HG03196 (cell line): ENCODE data around the gene ASS1.

ENCODE experiments used
- ATAC-seq: cut with Tn5 transposase; IDR thresholded peaks from one replicate; pipeline ENCODE4 v1.9.1; 2021; ENCODE audit not compliant: unreplicated experiment

Gene ASS1

GRCh38 chr9:130471411-130472183 lies 26.8 kb downstream of the ASS1 start:
- ATAC-seq, result no peak

DNA sequence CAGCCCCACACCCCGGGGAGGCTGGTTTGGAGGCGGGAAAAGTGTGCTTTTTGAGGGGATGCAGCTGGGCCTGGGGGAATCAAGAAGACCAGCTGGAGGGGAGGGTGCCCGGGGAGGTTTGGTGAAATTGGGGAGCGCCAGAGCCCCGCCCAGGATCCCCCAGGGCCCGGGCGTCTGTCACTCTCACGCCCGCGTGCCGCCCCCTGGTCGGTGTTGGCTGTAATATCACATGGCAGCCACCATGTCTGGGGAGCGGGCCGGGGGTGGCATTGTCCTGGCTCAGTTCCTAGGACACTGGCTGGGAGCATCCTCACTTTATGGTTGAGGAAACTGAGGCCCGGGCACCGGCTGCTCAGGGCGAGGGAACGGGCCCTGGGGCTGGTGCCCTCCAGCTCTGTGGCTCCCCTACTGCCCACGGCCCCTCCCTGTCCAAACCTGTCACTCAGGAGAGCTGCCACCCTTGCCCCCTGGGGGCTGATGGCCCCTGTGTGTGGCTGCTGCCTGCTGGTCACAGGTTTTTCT lies 27.5 kb downstream of the ASS1 start:
- ATAC-seq, result no peak

DNA sequence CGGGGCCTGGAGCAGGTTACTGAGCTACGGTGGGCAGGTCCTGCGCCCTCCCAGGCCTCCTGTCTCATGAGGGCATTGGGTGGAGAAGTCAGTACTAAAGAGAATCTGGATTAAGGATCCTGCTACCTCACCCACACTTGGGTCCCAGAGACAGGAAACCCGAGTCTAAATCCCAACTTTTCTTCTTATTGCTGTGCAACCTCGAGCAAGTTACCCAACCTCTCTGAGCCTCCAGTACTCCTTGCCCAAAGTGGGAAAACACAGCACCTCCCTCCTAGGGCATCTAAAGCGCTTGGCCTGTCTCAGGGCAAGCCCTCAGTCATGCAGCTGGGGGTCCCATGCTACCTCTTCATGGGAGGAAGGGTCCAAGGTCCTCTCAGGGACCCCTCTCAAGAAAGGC lies 28.2 kb downstream of the ASS1 start:
- no peak for ATAC-seq

GRCh38 chr9:130473566-130473965 lies 28.8 kb downstream of the ASS1 start:
- ATAC-seq, result no peak

DNA sequence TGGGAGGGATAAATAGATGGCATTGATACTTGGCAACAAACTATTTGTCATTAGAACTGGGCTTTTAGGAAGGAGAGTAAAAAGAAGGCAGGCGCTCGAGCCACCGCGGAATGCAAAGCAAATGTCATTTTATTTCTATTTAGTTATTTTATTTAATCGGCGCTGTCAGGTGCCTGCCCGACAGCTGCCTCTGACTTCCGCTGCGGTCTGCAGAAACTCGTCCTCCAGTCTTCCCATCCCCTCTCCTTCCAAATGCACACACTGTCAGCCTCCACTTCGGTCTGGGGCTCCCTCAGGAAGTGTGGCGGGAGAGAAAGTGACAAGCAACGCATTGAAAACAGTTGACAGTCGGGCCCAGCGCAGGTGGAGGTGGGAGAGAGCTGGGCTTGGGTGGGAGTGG lies 29.3 kb downstream of the ASS1 start:
- no peak for ATAC-seq

DNA sequence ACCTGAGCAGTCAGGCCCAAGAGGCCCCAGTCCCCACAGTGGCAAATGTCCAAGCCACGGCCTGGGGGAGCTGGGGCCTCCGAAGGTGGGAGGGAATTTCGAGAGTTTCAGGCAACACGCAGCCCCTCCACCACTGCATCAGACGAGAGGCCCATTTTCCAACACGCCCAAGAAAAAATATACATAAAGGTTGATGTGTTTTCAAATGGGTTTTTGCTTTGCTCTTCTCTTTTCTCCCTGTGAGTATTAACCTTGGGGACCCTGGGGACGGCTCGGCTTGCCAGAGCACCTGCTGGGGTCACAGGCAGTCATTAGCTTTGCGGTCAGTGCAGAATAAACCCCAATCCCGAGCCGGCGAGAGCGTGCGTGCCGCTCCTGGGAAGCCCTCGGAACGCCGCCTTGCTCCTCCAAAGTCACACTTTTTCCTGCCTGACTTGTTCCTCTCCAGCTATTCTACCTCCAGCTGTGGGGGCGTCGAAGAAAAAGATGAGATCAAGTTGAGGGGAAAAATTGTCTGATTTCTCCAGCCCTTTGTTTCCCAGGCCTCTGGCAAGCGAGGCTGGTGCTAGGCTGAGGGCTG lies 31.5 kb downstream of the ASS1 start:
- no peak for ATAC-seq

GRCh38 chr9:130477564-130477963 lies 32.8 kb downstream of the ASS1 start:
- ATAC-seq, result no peak

- ATAC-seq, result no peak
These were observed 33.4 kb downstream of the ASS1 start for GRCh38 chr9:130478152-130478551.

DNA sequence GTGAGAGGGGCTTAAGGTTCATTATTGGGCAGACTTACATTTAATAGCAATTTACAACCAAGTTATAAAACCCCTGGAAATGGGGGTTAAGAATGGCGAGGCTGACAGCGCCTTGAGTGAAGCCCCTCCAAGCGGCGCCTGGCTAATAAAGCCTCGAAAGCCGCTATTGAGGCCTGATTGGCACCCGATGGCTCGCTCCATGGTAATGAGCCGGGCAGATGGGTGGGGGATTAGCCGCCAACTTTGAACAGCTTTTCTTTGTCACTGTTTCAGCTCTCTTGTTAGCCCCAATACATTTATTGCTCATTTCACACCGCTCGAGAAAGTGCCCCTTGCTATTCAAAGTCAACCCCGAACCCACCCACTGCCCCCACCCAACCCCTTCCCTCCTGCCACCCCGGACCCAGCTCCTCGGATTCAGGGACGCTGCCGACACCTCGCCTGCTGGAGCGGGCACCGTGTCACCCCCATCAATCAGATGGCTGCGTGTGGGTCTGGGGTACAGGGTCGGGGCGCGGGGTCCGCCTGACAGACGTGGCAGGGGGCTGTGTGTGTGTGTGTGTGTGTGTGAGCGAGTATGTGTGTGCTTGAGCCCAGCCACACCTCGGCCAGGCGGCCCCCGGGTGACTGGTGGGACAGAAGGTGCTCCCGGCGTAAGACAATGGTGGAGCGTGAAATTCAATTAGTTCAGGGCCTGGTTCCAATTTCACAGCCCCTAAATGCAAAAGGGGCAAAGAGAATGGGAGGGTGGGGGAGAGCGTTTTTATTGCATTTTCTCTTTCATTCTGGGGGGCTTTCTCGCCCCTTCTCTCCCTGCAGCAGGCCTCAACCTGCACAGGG lies 34.2 kb downstream of the ASS1 start:
- no peak for ATAC-seq

DNA sequence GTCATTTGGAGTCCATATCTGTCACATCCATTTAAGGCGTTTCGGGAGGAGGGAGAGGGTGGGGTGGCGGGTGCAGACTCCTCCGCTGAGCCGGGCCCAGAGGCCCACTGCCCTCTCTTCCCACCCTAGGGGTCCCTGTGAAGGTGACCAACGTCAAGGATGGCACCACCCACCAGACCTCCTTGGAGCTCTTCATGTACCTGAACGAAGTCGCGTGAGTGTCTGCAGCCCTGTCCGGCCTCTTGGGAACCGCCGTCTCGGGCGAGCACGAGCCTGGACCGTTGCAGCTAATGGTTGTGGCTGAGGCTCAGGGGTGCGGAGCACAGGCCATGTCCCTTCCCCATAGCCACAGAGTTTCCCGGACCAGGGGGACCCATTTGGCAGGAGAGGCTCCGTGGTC lies 34.8 kb downstream of the ASS1 start:
- no peak for ATAC-seq

DNA sequence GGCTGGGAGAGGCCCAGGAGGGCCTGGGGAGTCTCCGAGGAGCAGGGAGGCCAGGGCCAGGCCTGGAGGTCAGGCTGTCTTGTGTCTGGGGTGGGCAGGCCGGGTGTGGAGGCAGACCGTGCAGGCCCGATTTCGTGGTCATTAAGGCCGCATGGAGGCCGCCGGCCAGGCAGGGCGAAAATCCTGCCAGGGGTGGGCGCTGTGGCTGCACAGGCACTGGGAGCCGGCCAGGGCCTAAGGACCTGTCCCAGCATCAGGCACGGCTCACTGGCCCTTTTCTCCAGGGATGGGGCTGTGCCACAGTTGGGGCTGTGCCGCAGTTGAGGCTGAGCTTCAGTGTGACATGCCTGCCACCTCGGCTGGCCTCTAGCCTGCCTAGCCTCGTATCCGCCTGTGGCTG lies 35.9 kb downstream of the ASS1 start:
- ATAC-seq, result no peak

DNA sequence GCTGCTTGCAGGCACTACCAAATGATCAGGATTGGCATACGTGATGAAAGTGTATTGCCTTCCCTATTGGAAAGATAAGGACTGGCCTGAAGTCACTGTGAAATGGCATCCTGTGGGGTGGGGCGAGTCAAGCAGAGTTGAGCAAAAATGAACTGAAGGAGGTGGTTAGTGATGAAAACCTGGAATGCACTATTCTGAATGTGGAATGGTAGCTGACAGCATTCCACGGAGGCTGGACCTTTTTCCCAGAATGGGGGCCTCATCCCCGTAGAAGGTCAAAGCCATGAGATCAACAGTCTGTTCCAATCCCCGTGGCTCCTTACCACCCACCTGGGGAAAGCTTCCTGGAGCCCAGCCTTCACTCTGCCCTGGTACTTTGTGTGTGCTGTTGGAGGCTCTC lies 37.7 kb downstream of the ASS1 start:
- ATAC-seq, result no peak

GRCh38 chr9:130483371-130483971 lies 38.7 kb downstream of the ASS1 start:
- no peak for ATAC-seq

GRCh38 chr9:130484362-130485072 lies 39.8 kb downstream of the ASS1 start:
- ATAC-seq, result no peak

DNA sequence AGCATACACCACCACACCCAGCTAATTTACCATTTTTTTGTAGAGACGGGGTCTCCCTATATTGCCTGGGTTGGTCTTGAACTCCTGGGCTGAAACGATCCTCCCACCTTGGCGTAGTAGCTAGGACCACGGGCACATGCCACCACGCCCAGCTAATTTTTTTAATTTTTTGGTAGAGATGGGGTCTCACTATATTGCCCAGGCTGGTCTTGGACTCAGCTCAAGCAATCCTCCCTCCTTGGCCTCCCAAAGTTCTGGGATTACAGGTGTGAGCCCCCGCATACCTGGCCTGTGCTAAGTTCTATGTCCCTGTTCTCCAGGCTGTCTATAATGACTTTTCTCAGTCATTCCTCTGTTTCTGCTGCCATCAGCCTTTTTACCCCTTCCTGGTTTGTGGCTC lies 41.3 kb downstream of the ASS1 start:
- ATAC-seq, result no peak

- ATAC-seq, result no peak
These were observed 42.7 kb downstream of the ASS1 start for GRCh38 chr9:130487500-130487899.

- ATAC-seq, result no peak
These were observed 44.0 kb downstream of the ASS1 start for GRCh38 chr9:130488621-130489330.

DNA sequence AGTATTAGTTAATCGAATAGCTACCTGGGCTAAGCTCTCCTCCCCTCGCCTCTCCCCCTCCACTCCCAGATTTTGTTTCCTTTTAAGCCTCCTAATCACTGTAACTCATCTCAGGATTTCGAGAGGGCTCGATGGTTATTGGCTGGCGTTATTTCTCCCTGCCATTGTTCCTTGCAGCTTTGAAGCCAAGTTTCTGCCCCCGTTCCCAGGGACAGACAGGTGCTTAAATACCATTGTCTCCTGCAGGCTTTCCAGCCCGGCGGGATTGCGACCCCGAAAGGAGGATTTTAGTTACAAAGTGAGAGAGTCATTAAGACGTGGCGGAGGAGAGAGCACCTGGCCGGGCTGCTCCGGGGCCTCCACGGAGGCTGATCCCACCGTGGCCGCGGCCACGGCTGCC lies 46.2 kb downstream of the ASS1 start:
- no peak for ATAC-seq

- no peak for ATAC-seq
These were observed 47.2 kb downstream of the ASS1 start for GRCh38 chr9:130491830-130492482.

DNA sequence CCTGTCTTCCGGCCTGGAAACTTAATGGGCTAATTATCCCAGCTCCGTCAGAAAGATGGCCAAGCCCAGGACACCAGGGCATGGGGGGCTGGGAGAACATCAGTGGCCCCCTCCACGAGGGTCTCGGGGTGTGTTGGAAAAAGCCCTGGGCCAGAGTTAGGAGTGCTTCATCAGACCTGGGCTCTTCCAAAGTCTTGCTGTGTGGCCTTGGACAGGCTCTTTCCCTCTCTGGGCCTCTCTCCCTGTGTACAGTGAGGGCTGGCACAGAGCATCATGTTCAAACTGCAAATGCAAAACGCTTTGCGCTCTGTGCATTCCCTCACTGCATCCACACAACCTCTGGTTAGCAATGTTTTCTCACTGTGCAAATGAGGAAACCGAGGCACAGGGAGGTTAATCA lies 48.3 kb downstream of the ASS1 start:
- ATAC-seq, result no peak
